Transverse colon (tissue), 4 donors: Measurements from ENCODE around the gene ZFYVE21.

Source experiments
- EP300 ChIP-seq: sonication (generic); formaldehyde crosslinking; IDR thresholded peaks from one replicate; pipeline ENCODE4 v1.6.1; 2017; ENCODE audit warnings: antibody characterized with exemption, low read depth
- POLR2A ChIP-seq: fragments of 450-650 bp; IDR thresholded peaks from one replicate; pipeline ENCODE4 v1.6.1; 2016; ENCODE audit warnings: antibody characterized with exemption, mild to moderate bottlenecking, moderate library complexity
- POLR2AphosphoS5 ChIP-seq, 3 donors: sonication (generic); formaldehyde crosslinking; IDR thresholded peaks; one replicate each; pipeline ENCODE4 v1.6.1; 2016; ENCODE audit warnings: antibody characterized with exemption in 3 of 3
- TF ChIP-seq, protein P1 (sequence below), 5 experiments: fragments of 200-600 bp in 3 of 5; fragments of 450-650 bp in 2 of 5; sonication (generic) in 3 of 5; IDR thresholded peaks; 1 replicate in 2 of 5; 2 replicates in 3 of 5; pipeline ENCODE4 v1.5.1; 2016 to 2017; ENCODE audit warnings: antibody characterized with exemption in 5 of 5, inconsistent platforms in 3 of 5, mild to moderate bottlenecking in 2 of 5, moderate library complexity in 1 of 5

DNA sequence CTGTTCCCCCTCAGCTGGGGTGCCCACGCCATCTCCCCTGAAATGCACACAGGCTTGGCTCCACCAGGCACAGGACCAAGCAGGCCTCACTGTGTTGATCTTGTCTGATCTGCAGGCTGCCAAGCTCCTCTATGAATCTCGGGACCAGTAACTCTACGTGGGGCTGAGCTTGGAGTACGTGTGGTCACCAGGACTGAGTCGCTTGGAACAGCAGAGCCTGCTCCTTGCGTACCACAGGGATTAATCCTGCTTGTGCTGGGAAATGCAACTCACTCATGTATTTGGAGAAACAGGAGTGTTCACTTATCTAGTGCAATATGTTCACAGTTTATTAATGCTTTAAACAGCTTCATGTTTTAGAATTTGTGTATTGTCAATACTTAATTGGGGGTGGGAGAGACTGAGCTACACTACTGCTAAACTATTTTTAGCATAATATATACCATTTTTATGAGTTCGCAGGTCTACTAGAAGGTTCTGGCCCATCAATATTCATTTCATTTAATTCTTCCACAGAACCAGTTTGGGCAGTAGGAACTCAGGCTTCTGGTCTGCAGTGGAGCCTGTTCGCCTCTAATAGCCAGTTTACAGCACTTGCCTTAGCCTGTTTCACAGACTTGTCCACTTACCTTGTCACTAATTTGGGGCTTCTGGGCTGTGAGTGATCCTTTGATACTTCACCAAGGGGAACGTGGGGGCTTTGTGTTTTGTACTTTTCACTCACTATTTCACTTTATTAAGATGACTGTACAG lies 17.4 kb downstream of the ZFYVE21 start:
- TF ChIP-seq, protein P1, sequence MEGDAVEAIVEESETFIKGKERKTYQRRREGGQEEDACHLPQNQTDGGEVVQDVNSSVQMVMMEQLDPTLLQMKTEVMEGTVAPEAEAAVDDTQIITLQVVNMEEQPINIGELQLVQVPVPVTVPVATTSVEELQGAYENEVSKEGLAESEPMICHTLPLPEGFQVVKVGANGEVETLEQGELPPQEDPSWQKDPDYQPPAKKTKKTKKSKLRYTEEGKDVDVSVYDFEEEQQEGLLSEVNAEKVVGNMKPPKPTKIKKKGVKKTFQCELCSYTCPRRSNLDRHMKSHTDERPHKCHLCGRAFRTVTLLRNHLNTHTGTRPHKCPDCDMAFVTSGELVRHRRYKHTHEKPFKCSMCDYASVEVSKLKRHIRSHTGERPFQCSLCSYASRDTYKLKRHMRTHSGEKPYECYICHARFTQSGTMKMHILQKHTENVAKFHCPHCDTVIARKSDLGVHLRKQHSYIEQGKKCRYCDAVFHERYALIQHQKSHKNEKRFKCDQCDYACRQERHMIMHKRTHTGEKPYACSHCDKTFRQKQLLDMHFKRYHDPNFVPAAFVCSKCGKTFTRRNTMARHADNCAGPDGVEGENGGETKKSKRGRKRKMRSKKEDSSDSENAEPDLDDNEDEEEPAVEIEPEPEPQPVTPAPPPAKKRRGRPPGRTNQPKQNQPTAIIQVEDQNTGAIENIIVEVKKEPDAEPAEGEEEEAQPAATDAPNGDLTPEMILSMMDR (IDR thresholded peaks at IDR 0.05) = no peak
- TF ChIP-seq POLR2A (no peak), EP300 (no peak), POLR2AphosphoS5 (IDR thresholded peaks at IDR 0.05) (no peak)
